A549 (cell line): Measurements from ENCODE around the gene ZC3H13.

Experiments
- CTCF ChIP-seq: fragments of >200 bp; sonication (Bioruptor Twin); formaldehyde crosslinking; IDR thresholded peaks from 3 replicates; pipeline ENCODE4 v1.5.1; 2016
- ESRRA ChIP-seq: fragments of 150-350 bp; IDR thresholded peaks from 2 replicates; pipeline ENCODE4 v1.6.1; 2014; ENCODE audit warnings: mild to moderate bottlenecking, low read length, borderline replicate concordance
- HDAC2 ChIP-seq: fragments of 200-600 bp; sonication (generic); IDR thresholded peaks from 2 replicates; pipeline ENCODE4 v1.6.1; 2016
- PBX3 ChIP-seq: IDR thresholded peaks from 2 replicates; pipeline ENCODE4 v1.6.1; 2012
- RFX5 ChIP-seq: fragments of 450-650 bp; IDR thresholded peaks from 2 replicates; pipeline ENCODE4 v1.7.1; 2014; ENCODE audit warnings: antibody characterized with exemption, mild to moderate bottlenecking, moderate library complexity
- RNF2 ChIP-seq: fragments of 200-600 bp; sonication (generic); IDR thresholded peaks from 2 replicates; pipeline ENCODE4 v1.6.1; 2016; ENCODE audit warnings: low read depth, mild to moderate bottlenecking, antibody characterized with exemption, moderate library complexity, borderline replicate concordance
- SREBF2 ChIP-seq: fragments of 450-650 bp; IDR thresholded peaks from 2 replicates; pipeline ENCODE4 v1.6.1; 2014; ENCODE audit warnings: mild to moderate bottlenecking, moderate library complexity
- TF ChIP-seq, protein P1 (sequence below): fragments of 200-600 bp; sonication (generic); IDR thresholded peaks from 2 replicates; pipeline ENCODE4 v1.6.1; 2016; ENCODE audit warnings: antibody characterized with exemption, mild to moderate bottlenecking, moderate library complexity
- TF ChIP-seq, protein P2 (sequence below): fragments of 450-650 bp; IDR thresholded peaks from 2 replicates; pipeline ENCODE4 v1.6.1; 2014; ENCODE audit warnings: antibody characterized with exemption

DNA sequence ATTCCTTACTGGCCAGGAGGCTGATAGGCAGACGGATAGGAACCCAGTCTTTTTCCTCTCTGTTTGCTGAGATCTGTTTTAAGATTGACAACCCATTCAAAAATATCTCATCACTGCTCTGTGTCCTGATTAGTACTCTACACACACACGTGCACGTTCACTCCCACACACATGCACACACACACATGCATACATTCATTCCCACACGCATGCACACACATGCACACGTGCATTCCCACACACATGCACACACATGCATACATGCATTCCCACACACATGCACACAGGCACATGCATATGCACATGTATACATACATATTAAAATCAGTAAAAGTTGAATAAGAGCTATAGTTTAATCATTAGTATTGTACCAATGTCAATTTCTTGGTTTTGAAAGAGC is 120.4 kb downstream of the ZC3H13 start:
- TF ChIP-seq, protein P1, sequence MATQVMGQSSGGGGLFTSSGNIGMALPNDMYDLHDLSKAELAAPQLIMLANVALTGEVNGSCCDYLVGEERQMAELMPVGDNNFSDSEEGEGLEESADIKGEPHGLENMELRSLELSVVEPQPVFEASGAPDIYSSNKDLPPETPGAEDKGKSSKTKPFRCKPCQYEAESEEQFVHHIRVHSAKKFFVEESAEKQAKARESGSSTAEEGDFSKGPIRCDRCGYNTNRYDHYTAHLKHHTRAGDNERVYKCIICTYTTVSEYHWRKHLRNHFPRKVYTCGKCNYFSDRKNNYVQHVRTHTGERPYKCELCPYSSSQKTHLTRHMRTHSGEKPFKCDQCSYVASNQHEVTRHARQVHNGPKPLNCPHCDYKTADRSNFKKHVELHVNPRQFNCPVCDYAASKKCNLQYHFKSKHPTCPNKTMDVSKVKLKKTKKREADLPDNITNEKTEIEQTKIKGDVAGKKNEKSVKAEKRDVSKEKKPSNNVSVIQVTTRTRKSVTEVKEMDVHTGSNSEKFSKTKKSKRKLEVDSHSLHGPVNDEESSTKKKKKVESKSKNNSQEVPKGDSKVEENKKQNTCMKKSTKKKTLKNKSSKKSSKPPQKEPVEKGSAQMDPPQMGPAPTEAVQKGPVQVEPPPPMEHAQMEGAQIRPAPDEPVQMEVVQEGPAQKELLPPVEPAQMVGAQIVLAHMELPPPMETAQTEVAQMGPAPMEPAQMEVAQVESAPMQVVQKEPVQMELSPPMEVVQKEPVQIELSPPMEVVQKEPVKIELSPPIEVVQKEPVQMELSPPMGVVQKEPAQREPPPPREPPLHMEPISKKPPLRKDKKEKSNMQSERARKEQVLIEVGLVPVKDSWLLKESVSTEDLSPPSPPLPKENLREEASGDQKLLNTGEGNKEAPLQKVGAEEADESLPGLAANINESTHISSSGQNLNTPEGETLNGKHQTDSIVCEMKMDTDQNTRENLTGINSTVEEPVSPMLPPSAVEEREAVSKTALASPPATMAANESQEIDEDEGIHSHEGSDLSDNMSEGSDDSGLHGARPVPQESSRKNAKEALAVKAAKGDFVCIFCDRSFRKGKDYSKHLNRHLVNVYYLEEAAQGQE: no peak
- TF ChIP-seq CTCF (no peak), SREBF2 (no peak), PBX3 (no peak), RNF2 (no peak), HDAC2 (no peak), RFX5 (no peak), ESRRA (no peak)
- TF ChIP-seq, protein P2, sequence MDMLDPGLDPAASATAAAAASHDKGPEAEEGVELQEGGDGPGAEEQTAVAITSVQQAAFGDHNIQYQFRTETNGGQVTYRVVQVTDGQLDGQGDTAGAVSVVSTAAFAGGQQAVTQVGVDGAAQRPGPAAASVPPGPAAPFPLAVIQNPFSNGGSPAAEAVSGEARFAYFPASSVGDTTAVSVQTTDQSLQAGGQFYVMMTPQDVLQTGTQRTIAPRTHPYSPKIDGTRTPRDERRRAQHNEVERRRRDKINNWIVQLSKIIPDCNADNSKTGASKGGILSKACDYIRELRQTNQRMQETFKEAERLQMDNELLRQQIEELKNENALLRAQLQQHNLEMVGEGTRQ: no peak
